Right lobe of liver (tissue), 4 donors: ENCODE results near the gene MCTP1.

ENCODE experiments used
- CTCF ChIP-seq, 4 donors: fragments of 200-600 bp in 3 of 4; fragments of 450-650 bp in 1 of 4; IDR thresholded peaks; one replicate each; pipeline versions ENCODE4 v1.5.1 to v1.8.0; 2016 to 2022; ENCODE audit warnings: antibody characterized with exemption in 4 of 4, mild to moderate bottlenecking in 2 of 4
- POLR2A ChIP-seq: fragments of 450-650 bp; IDR thresholded peaks from one replicate; pipeline ENCODE4 v1.6.1; 2017; ENCODE audit warnings: antibody characterized with exemption, mild to moderate bottlenecking
- donor health status: DM: no; HTN: no; CAD: no.
- donor health status: DM: no; HTN: no; CAD: no.
- donor health status: DM: no; HTN: yes; CAD: no.

DNA sequence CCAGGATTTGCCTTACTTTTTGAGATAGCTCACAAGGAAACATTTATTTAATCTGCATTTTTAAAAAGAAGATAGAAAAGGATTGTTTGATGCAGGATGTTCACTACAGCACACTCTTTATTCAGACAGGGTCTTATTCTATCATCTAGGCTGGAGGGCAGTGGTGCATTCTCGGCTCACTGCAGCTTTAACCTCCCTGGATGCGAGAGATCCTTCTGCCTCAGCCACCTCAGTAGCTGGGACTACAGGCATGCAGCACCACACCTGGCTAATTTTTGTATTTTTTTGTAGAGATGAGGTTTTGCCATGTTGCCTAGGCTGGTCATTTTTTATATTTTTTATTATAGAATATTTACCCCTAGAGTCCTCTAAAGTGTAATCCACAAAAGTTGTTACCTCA is 221.4 kb downstream of the MCTP1 start:
- no peak for TF ChIP-seq CTCF (IDR thresholded peaks at IDR 0.05)
- TF ChIP-seq POLR2A = no peak
